Caco-2 (cell line): ENCODE measurements around the gene ANKRD9. TPM values are rescaled to one million over a fixed set of nuclear protein-coding genes. Genes with fewer than 3 reads are reported as not detected.

Experiments used
- BruUV-seq: library from RNA; stranded (reverse); fragments of 400-500 nt; replicated peaks from 2 replicates; lab custom pipeline; 2021; lab: Mats Ljungman, UMichigan
- CTCF ChIA-PET: fragments of 300-600 bp; sonication (Branson Sonifier 250); formaldehyde crosslinking; loops from one replicate; lab custom pipeline; 2022; ENCODE audit warnings: antibody characterized with exemption; lab: Charles Lee
- POLR2A ChIA-PET: fragments of 300-600 bp; sonication (Branson Sonifier 250); formaldehyde crosslinking; loops from one replicate; lab custom pipeline; 2022; ENCODE audit warnings: antibody characterized with exemption; lab: Charles Lee
- DNase-seq, 2 experiments: peaks; one replicate each; pipeline versions ENCODE4 v3.0.0 to v3.0.0-alpha.2; 2020 to 2022
- H3K27me3 ChIP-seq: replicated peaks from 2 replicates; pipeline ENCODE4 v1.6.0; 2011; ENCODE audit warnings: low read length; ENCODE audit not compliant: control insufficient read depth, insufficient read depth
- H3K36me3 ChIP-seq: 2 replicates; pipeline ENCODE4 v1.5.1; 2011; ENCODE audit warnings: low read length; ENCODE audit not compliant: control insufficient read depth, insufficient read depth
- H3K4me1 ChIP-seq: fragments of 250-450 bp; sonication (Bioruptor Pico); 2 replicates; pipeline ENCODE4 v1.5.1; 2020; ENCODE audit warnings: mild to moderate bottlenecking
- H3K4me3 ChIP-seq: 2 replicates; pipeline ENCODE4 v1.5.1; 2011; ENCODE audit warnings: low read depth, mild to moderate bottlenecking, control low read depth, low read length
- H3K9me3 ChIP-seq: fragments of 250-450 bp; sonication (Bioruptor Pico); 2 replicates; pipeline ENCODE4 v1.5.1; 2020; ENCODE audit warnings: mild to moderate bottlenecking, moderate library complexity
- H3K27ac Mint-ChIP-seq: one replicate; pipeline ENCODE4 v1.8.0; 2022; ENCODE audit warnings: mixed read lengths; ENCODE audit not compliant: unreplicated experiment
- H3K27me3 Mint-ChIP-seq: one replicate; pipeline ENCODE4 v1.8.0; 2022; ENCODE audit warnings: mixed read lengths; ENCODE audit not compliant: insufficient read depth, unreplicated experiment
- H3K36me3 Mint-ChIP-seq: one replicate; pipeline ENCODE4 v1.8.0; 2022; ENCODE audit warnings: mild to moderate bottlenecking, mixed read lengths; ENCODE audit not compliant: insufficient read depth, unreplicated experiment
- H3K4me1 Mint-ChIP-seq: one replicate; pipeline ENCODE4 v1.8.0; 2022; ENCODE audit warnings: low read depth, mixed read lengths; ENCODE audit not compliant: unreplicated experiment
- H3K4me3 Mint-ChIP-seq: one replicate; pipeline ENCODE4 v1.8.0; 2022; ENCODE audit warnings: mild to moderate bottlenecking, moderate library complexity, mixed read lengths; ENCODE audit not compliant: unreplicated experiment
- H3K9me3 Mint-ChIP-seq: one replicate; pipeline ENCODE4 v1.8.0; 2022; ENCODE audit warnings: mixed read lengths; ENCODE audit not compliant: unreplicated experiment
- intact Hi-C: fragments of 100-400 bp; cut with micrococcal nuclease; formaldehyde crosslinking; loops from one replicate; pipeline ENCODE4 v1.10.0; 2022; ENCODE audit not compliant: unreplicated experiment
- total RNA-seq: library from RNA; stranded (reverse); gene quantifications from 2 replicates; pipeline ENCODE4 v1.2.3, GENCODE V29; 2022
- TF ChIP-seq, protein P1 (sequence below), 2 experiments: fragments of 200-600 bp in 1 of 2; IDR thresholded peaks; 1 replicate in 1 of 2; 2 replicates in 1 of 2; pipeline versions ENCODE4 v1.5.1 to v1.8.0; 2011 to 2022; ENCODE audit warnings: antibody characterized with exemption in 1 of 2, control low read depth in 1 of 2, inconsistent platforms in 1 of 2, low read depth in 1 of 2, low read length in 1 of 2, mild to moderate bottlenecking in 1 of 2, moderate library complexity in 1 of 2; ENCODE audit not compliant: insufficient read depth in 1 of 2, severe bottlenecking in 1 of 2, unreplicated experiment in 1 of 2

Gene ANKRD9
- total RNA-seq, 1 experiment from 2014 or later, result 15.0 TPM

DNA sequence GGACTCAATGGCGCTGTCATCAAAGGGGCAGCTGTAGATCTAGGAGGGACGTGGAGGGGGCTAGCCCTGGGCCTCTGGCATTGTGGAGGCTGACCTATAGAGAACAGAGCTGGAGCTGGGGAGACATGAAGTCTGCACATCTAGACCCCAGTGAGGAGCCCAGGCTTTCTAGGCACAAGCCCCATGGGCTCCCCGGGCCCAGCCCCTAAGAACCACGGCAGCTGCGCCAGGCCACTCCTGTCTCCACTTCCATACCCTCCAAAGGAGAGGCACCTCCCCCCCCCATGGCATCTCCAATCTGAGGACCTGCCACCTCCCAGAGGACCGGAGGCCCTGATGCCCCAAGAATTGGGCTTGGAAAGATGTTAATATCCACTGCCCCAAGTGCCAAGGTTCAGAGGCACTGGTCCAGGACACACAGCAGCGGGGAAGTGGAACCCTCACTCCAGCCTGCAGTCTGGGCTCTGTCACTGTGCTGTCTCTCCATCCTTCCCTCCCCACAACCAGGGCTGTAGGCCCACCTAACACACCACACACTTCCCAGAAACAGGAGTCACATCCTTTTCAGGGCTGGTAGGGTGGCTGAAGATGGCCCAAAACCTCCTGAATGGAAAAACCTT lies 4.5 kb downstream of the ANKRD9 start:
- H3K4me3 Mint-ChIP-seq, result no peak overlapping the region
- DNase-seq, result no peak
- no peak overlapping the region for H3K27ac Mint-ChIP-seq
- no peaks in the 10 kb centered on the region for H3K9me3 Mint-ChIP-seq
- TF ChIP-seq, protein P1, sequence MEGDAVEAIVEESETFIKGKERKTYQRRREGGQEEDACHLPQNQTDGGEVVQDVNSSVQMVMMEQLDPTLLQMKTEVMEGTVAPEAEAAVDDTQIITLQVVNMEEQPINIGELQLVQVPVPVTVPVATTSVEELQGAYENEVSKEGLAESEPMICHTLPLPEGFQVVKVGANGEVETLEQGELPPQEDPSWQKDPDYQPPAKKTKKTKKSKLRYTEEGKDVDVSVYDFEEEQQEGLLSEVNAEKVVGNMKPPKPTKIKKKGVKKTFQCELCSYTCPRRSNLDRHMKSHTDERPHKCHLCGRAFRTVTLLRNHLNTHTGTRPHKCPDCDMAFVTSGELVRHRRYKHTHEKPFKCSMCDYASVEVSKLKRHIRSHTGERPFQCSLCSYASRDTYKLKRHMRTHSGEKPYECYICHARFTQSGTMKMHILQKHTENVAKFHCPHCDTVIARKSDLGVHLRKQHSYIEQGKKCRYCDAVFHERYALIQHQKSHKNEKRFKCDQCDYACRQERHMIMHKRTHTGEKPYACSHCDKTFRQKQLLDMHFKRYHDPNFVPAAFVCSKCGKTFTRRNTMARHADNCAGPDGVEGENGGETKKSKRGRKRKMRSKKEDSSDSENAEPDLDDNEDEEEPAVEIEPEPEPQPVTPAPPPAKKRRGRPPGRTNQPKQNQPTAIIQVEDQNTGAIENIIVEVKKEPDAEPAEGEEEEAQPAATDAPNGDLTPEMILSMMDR (IDR thresholded peaks at IDR 0.05; ENCODE audit: insufficient read depth in 1 of 2, low read depth in 1 of 2, low read length in 1 of 2, severe bottlenecking in 1 of 2, unreplicated experiment in 1 of 2), result no peak
- Histone ChIP-seq H3K4me3 (no peak overlapping the region), H3K27me3 (no peaks in the 10 kb centered on the region), H3K36me3 (no peaks in the 10 kb centered on the region), H3K9me3 (no peaks in the 10 kb centered on the region), H3K4me1 (peaks cover 10% of the 10 kb centered on the region)
- H3K36me3 Mint-ChIP-seq, result peaks cover 13% of the 10 kb centered on the region
- no peaks in the 10 kb centered on the region for H3K27me3 Mint-ChIP-seq
- no TSS peak for BruUV-seq
- H3K4me1 Mint-ChIP-seq, result no peaks in the 10 kb centered on the region
- POLR2A ChIA-PET, result no interaction called here
- intact Hi-C loops, result loop anchor here (5.0 kb wide), 1 partner anchor 38 kb away; no protein-coding TSS in a partner anchor
- CTCF ChIA-PET, result no interaction called here

GRCh38 chr14:102504328-102504999 lies 5.1 kb downstream of the ANKRD9 start:
- H3K4me1 Mint-ChIP-seq, result no peaks in the 10 kb centered on the region
- ChIA-PET POLR2A (no interaction called here), CTCF (no interaction called here)
- Histone ChIP-seq H3K36me3 (no peaks in the 10 kb centered on the region), H3K4me1 (peaks cover 10% of the 10 kb centered on the region), H3K27me3 (no peaks in the 10 kb centered on the region), H3K9me3 (no peaks in the 10 kb centered on the region), H3K4me3 (no peak overlapping the region)
- no TSS peak for BruUV-seq
- H3K4me3 Mint-ChIP-seq, result no peak overlapping the region
- no peak overlapping the region for H3K27ac Mint-ChIP-seq
- H3K36me3 Mint-ChIP-seq, result peaks cover 13% of the 10 kb centered on the region
- H3K9me3 Mint-ChIP-seq, result no peaks in the 10 kb centered on the region
- H3K27me3 Mint-ChIP-seq, result no peaks in the 10 kb centered on the region
- intact Hi-C loops, result no loop called here
- DNase-seq, result no peak
- TF ChIP-seq, protein P1 (IDR thresholded peaks at IDR 0.05; ENCODE audit: insufficient read depth in 1 of 2, low read depth in 1 of 2, low read length in 1 of 2, severe bottlenecking in 1 of 2, unreplicated experiment in 1 of 2), result no peak

GRCh38 chr14:102503641-102504327 lies 5.8 kb downstream of the ANKRD9 start:
- Mint-ChIP-seq H3K36me3 (peaks cover 13% of the 10 kb centered on the region), H3K4me1 (peaks cover 4% of the 10 kb centered on the region), H3K9me3 (no peaks in the 10 kb centered on the region), H3K27me3 (no peaks in the 10 kb centered on the region), H3K4me3 (no peak overlapping the region), H3K27ac (no peak overlapping the region)
- ChIA-PET POLR2A (no interaction called here), CTCF (no interaction called here)
- no peaks in the 10 kb centered on the region for H3K9me3 ChIP-seq
- no peaks in the 10 kb centered on the region for H3K27me3 ChIP-seq
- TF ChIP-seq, protein P1 (IDR thresholded peaks at IDR 0.05; ENCODE audit: insufficient read depth in 1 of 2, low read depth in 1 of 2, low read length in 1 of 2, severe bottlenecking in 1 of 2, unreplicated experiment in 1 of 2), result no peak
- H3K4me1 ChIP-seq, result peaks cover 9% of the 10 kb centered on the region
- H3K4me3 ChIP-seq, result no peak overlapping the region
- no peaks in the 10 kb centered on the region for H3K36me3 ChIP-seq
- intact Hi-C loops, result no loop called here
- no peak for DNase-seq
- no TSS peak for BruUV-seq
